Measurements from ENCODE around the gene SLC12A9.

The SLC12A9 gene

DNA sequence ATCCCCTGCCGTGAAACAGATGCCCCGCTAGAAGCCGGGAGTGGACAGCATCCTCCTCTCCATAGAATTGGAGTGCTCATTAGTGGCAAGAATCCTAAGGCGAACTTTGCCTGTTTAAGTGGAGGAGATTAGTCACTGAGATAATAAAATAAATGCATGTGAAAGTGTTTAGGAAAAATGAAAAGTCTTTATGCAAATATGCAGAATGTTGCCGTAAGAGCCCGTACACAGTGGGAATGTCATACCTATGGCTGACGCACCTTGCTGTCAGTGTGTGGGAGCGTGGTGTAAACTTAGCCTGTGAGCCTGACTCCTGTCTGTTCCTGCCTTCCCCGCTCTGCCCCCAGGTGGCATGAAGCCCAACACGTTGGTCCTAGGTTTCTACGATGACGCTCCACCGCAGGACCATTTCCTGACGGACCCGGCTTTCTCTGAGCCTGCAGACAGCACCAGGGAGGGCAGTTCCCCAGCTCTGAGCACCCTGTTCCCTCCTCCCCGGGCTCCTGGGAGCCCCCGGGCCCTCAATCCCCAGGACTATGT lies 12.9 kb downstream of the SLC12A9 start:
- TF ChIP-seq TCF12 (IDR thresholded peaks at IDR 0.05; ENCODE audit: low read depth) = no peak
- TF ChIP-seq RAD21 (IDR thresholded peaks at IDR 0.05; ENCODE audit: low read depth) = no peak
- no peak for TF ChIP-seq NFIC (IDR thresholded peaks at IDR 0.05)
- no peak for TF ChIP-seq YY1 (IDR thresholded peaks at IDR 0.05; ENCODE audit: low read depth)
- TF ChIP-seq TEAD4 (IDR thresholded peaks at IDR 0.05) = no peak
- no peak for TF ChIP-seq TAF1 (IDR thresholded peaks at IDR 0.05; ENCODE audit: low read depth)
- no peak for TF ChIP-seq ZBTB7A (IDR thresholded peaks at IDR 0.05; ENCODE audit: low read depth)

- TF ChIP-seq TAF1 (IDR thresholded peaks at IDR 0.05; ENCODE audit: low read depth) (0 out of 2 replicates have a peak, but pooled peaks have one; percentile 19), TCF12 (IDR thresholded peaks at IDR 0.05; ENCODE audit: low read depth) (no peak), NFIC (IDR thresholded peaks at IDR 0.05) (peak; percentile 78), ZBTB7A (IDR thresholded peaks at IDR 0.05; ENCODE audit: low read depth) (no peak), MAX (IDR thresholded peaks at IDR 0.05) (no peak), TEAD4 (IDR thresholded peaks at IDR 0.05) (no peak)
- TF ChIP-seq, protein P1, sequence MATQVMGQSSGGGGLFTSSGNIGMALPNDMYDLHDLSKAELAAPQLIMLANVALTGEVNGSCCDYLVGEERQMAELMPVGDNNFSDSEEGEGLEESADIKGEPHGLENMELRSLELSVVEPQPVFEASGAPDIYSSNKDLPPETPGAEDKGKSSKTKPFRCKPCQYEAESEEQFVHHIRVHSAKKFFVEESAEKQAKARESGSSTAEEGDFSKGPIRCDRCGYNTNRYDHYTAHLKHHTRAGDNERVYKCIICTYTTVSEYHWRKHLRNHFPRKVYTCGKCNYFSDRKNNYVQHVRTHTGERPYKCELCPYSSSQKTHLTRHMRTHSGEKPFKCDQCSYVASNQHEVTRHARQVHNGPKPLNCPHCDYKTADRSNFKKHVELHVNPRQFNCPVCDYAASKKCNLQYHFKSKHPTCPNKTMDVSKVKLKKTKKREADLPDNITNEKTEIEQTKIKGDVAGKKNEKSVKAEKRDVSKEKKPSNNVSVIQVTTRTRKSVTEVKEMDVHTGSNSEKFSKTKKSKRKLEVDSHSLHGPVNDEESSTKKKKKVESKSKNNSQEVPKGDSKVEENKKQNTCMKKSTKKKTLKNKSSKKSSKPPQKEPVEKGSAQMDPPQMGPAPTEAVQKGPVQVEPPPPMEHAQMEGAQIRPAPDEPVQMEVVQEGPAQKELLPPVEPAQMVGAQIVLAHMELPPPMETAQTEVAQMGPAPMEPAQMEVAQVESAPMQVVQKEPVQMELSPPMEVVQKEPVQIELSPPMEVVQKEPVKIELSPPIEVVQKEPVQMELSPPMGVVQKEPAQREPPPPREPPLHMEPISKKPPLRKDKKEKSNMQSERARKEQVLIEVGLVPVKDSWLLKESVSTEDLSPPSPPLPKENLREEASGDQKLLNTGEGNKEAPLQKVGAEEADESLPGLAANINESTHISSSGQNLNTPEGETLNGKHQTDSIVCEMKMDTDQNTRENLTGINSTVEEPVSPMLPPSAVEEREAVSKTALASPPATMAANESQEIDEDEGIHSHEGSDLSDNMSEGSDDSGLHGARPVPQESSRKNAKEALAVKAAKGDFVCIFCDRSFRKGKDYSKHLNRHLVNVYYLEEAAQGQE (IDR thresholded peaks at IDR 0.05; ENCODE audit: low read depth) = no peak
Measured at GRCh38 chr7:100865938-100866728, 13.6 kb downstream of the SLC12A9 start.

DNA sequence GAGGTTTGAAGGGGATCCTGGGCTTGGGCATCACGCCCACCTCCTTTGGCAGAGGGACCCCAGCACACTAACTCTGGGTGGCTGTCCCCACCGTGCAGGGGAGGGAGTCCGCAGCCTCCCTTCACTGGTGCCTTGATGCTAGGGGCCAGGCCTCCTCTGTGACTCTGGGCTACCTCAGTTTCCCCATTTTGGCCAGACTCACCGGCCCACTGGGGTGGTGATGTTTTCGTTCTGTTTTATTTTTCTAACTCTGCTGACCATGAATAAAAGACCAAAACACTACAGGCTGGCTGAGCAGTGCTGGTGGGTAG lies 14.2 kb downstream of the SLC12A9 start:
- TF ChIP-seq RAD21 (IDR thresholded peaks at IDR 0.05; ENCODE audit: low read depth) = no peak
- TF ChIP-seq USF1 (IDR thresholded peaks at IDR 0.05) = no peak
- TF ChIP-seq ZBTB7A (IDR thresholded peaks at IDR 0.05; ENCODE audit: low read depth) = no peak
- no peak for TF ChIP-seq EGR1 (IDR thresholded peaks at IDR 0.05)
- TF ChIP-seq CEBPB (IDR thresholded peaks at IDR 0.05) = no peak
- TF ChIP-seq TEAD4 (IDR thresholded peaks at IDR 0.05) = no peak
- TF ChIP-seq TCF12 (IDR thresholded peaks at IDR 0.05; ENCODE audit: low read depth) = no peak
- TF ChIP-seq FOXM1 (IDR thresholded peaks at IDR 0.05; ENCODE audit: borderline replicate concordance, low read depth) = no peak

GRCh38 chr7:100867040-100867775 lies 14.7 kb downstream of the SLC12A9 start, which contains the start of gene TRIP6:
Gene TRIP6, plus strand, starts transcription at chr7:100867387. Its CDS starts 111 bp downstream, at chr7:100867498.
- TF ChIP-seq YY1 (IDR thresholded peaks at IDR 0.05; ENCODE audit: low read depth) = no peak; the same call in 1 of the 2 replicates
- peak; percentile 98 for TF ChIP-seq TEAD4 (IDR thresholded peaks at IDR 0.05)
- peak; percentile 87; the same call in 1 of the 2 replicates for TF ChIP-seq ZBTB7A (IDR thresholded peaks at IDR 0.05; ENCODE audit: low read depth)
- peak; percentile 50; the same call in 1 of the 2 replicates for TF ChIP-seq EP300 (IDR thresholded peaks at IDR 0.05; ENCODE audit: borderline replicate concordance)
- TF ChIP-seq MAX (IDR thresholded peaks at IDR 0.05) = peak; percentile 89
- peak; percentile 56 for TF ChIP-seq TAF1 (IDR thresholded peaks at IDR 0.05; ENCODE audit: low read depth)
- peak; percentile 98 for TF ChIP-seq USF1 (IDR thresholded peaks at IDR 0.05)
- TF ChIP-seq TCF12 (IDR thresholded peaks at IDR 0.05; ENCODE audit: low read depth) = peak; percentile 56
- no peak for TF ChIP-seq RAD21 (IDR thresholded peaks at IDR 0.05; ENCODE audit: low read depth)
- TF ChIP-seq NFIC (IDR thresholded peaks at IDR 0.05) = peak; percentile 38; the same call in 1 of the 2 replicates
- peak; percentile 52 for TF ChIP-seq CREB1 (IDR thresholded peaks at IDR 0.05; ENCODE audit: low read depth)

- no peak for TF ChIP-seq YY1 (IDR thresholded peaks at IDR 0.05; ENCODE audit: low read depth)
- TF ChIP-seq CREB1 (IDR thresholded peaks at IDR 0.05; ENCODE audit: low read depth) = no peak
- TF ChIP-seq TAF1 (IDR thresholded peaks at IDR 0.05; ENCODE audit: low read depth) = no peak
- no peak for TF ChIP-seq MAX (IDR thresholded peaks at IDR 0.05)
- TF ChIP-seq, protein P1 (IDR thresholded peaks at IDR 0.05; ENCODE audit: low read depth) = no peak
- no peak for TF ChIP-seq RAD21 (IDR thresholded peaks at IDR 0.05; ENCODE audit: low read depth)
Measured at GRCh38 chr7:100867776-100868485, 15.4 kb downstream of the SLC12A9 start.
